H1 (cell line): Measurements from ENCODE around the gene BCL2L11. TPM values are rescaled to one million over a fixed set of nuclear protein-coding genes. Genes with fewer than 3 reads are reported as not detected.

Experiments used
- NANOG ChIP-seq: IDR thresholded peaks from 2 replicates; pipeline ENCODE4 v1.6.1; 2011; ENCODE audit warnings: low read length, low read depth, mild to moderate bottlenecking, inconsistent platforms; ENCODE audit not compliant: insufficient read depth, poor library complexity, severe bottlenecking
- polyA plus RNA-seq, 7 experiments: library from polyadenylated mRNA; depleted of rRNA in 3 of 7; stranded (reverse) in 5 of 7; unstranded in 2 of 7; fragments of >200 nt in 5 of 7; fragments of 200-250 nt in 2 of 7; gene quantifications; 1 replicate in 5 of 7; 2 replicates in 1 of 7; 4 replicates in 1 of 7; pipeline versions ENCODE4 v1.2.1 to v1.2.3, GENCODE V29; 2011 to 2013; ENCODE audit warnings: missing spikeins in 2 of 7, mixed read lengths in 2 of 7
- total RNA-seq: library from RNA; stranded (reverse); fragmentation: NEBNext Ultra II Directional; extraction: Animal tissue kit (Norgen Biotek cat#: 25700); gene quantifications from 2 replicates; pipeline ENCODE4 v1.2.1, GENCODE V29; 2021

BCL2L11 gene
- total and polyA plus RNA-seq, 2 of the 8 experiments (the other 6 are each of a cell fraction or from before 2014, with no cell fraction given), result 7.5 to 22.9 TPM

- TF ChIP-seq NANOG, result no peak
These were observed 37.1 kb downstream of the BCL2L11 start (continued) for GRCh38 chr2:111157798-111158197.
